ENCODE measurements around the gene ZBTB45. TPM values are rescaled to one million over a fixed set of nuclear protein-coding genes. Genes with fewer than 3 reads are reported as not detected.

ZBTB45 gene
- total RNA-seq, 1 donor from 2014 or later, result 27.2 TPM

DNA sequence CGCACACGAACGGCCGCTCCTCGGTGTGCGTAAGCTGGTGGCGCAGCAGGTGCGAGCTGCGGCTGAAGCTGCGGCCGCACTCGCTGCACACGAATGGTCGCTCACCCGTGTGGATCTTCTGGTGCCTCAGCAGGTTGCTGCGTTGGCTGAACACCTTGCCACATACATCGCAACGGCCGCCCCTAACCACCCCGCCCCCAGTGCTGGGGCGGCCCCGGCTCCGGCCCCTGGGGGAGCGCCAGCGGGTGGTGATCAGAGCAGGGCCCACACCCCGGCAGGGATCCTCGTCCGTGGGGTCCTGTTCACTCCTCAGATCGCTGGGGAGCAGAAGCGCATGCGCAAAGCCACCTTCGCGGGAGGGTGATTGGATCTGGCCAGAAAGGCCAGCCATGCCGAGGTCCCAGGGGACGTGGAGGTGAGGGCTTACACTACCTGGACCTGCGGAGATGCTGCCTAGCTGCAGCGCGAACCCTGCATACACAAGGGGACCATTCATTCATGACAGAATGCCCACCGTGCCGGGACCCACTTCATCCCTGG lies 43.5 kb upstream of the ZBTB45 start:
- H3K4me1 Mint-ChIP-seq (ENCODE audit: low read depth, unreplicated experiment), result peaks cover 11% of the 10 kb centered on the region
- no peaks in the 10 kb centered on the region for H3K36me3 Mint-ChIP-seq (ENCODE audit: unreplicated experiment)
- H3K27me3 Mint-ChIP-seq (ENCODE audit: unreplicated experiment), result peaks cover 9% of the 10 kb centered on the region
- TF ChIP-seq, protein P1, sequence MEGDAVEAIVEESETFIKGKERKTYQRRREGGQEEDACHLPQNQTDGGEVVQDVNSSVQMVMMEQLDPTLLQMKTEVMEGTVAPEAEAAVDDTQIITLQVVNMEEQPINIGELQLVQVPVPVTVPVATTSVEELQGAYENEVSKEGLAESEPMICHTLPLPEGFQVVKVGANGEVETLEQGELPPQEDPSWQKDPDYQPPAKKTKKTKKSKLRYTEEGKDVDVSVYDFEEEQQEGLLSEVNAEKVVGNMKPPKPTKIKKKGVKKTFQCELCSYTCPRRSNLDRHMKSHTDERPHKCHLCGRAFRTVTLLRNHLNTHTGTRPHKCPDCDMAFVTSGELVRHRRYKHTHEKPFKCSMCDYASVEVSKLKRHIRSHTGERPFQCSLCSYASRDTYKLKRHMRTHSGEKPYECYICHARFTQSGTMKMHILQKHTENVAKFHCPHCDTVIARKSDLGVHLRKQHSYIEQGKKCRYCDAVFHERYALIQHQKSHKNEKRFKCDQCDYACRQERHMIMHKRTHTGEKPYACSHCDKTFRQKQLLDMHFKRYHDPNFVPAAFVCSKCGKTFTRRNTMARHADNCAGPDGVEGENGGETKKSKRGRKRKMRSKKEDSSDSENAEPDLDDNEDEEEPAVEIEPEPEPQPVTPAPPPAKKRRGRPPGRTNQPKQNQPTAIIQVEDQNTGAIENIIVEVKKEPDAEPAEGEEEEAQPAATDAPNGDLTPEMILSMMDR (IDR thresholded peaks at IDR 0.05; ENCODE audit: partially characterized antibody, unreplicated experiment), result no peak
- peak; percentile 76 for DNase-seq
- H3K27ac Mint-ChIP-seq (ENCODE audit: unreplicated experiment), result peak overlapping the region; percentile 76
- peaks cover 11% of the 10 kb centered on the region for H3K9me3 Mint-ChIP-seq (ENCODE audit: unreplicated experiment)
- peak overlapping the region; percentile 88 for H3K4me3 Mint-ChIP-seq (ENCODE audit: unreplicated experiment)

DNA sequence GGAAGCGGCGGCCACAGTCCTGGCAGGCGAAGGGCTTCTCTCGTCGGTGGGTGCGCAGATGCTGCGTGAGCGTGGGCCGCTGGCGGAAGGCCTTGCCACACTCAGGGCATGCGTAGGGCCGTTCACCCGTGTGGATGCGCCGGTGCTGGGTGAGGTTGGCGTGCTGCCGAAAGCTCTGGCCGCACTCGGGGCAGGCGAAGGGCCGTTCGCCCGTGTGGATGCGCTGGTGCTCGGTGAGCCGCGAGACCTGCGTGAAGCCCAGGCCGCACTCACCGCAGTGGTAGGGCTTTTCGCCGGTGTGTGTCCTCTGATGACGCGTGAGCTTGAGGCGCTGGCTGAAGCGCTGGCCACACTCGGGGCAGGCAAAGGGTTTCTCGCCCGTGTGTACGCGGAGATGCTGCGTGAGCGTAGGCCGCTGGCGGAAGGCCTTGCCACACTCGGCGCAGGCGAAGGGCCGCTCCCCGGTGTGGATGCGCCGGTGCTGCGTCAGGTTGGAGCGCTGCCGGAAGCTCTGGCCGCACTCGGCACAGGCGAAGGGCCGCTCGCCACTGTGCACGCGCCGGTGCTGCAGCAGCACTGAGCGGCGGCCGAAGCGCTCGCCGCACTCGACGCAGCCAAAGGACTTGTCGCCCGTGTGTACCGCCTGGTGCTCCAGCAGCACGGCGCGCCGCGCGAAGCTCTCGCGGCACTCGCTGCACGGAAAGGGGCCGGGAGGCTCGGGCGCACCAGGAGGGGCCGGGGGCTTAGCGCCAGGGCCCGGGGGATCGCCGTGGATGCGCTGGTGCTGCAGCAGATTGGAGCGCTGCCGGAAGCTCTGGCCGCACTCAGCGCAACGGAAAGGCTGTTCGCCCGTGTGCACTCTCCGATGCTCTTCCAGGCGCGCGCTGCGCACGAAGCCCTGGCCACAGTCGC lies 42.8 kb upstream of the ZBTB45 start:
- Mint-ChIP-seq H3K27ac (ENCODE audit: unreplicated experiment) (peak overlapping the region; percentile 76), H3K4me3 (ENCODE audit: unreplicated experiment) (peak overlapping the region; percentile 88), H3K4me1 (ENCODE audit: low read depth, unreplicated experiment) (peaks cover 11% of the 10 kb centered on the region), H3K36me3 (ENCODE audit: unreplicated experiment) (no peaks in the 10 kb centered on the region), H3K9me3 (ENCODE audit: unreplicated experiment) (peaks cover 15% of the 10 kb centered on the region), H3K27me3 (ENCODE audit: unreplicated experiment) (peaks cover 13% of the 10 kb centered on the region)
- peak; percentile 64 for DNase-seq
- TF ChIP-seq, protein P1 (IDR thresholded peaks at IDR 0.05; ENCODE audit: partially characterized antibody, unreplicated experiment), result no peak

DNA sequence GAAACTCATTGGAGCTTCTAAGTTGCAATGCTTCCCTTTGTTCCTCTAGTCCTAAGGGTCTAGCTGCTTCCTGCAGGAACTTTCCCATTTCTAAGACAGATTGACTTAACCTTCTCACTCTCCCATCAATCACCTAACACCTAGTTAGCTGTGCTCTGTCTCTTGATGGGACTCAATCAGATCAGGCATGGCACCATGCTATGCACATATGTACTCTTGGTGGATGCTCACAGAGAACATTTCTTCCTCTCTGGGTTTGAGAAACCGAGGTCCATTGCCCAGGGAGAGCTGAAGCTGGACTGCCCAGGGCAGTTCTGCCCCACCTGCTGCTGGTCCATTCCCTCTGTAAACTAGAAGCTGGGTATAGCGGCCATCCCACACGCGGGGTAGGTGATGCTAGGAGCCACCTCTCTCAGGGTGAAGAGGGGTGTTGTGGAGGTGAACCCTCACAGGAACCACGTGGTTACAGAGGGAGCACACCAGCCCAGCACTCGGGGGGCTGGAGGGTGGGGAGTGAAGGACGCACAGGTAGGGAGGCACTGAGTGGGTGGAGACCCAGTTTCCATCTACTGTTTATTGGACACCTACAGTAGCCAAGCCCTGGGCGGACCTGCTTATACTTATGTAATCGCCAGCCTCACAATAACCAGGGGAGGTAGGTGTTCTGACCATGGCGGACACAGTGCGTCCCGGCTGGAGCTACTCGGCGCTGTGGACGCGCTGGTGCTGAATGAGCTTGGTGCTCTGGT lies 41.9 kb upstream of the ZBTB45 start:
- Mint-ChIP-seq H3K36me3 (ENCODE audit: unreplicated experiment) (no peaks in the 10 kb centered on the region), H3K27me3 (ENCODE audit: unreplicated experiment) (peaks cover 13% of the 10 kb centered on the region), H3K9me3 (ENCODE audit: unreplicated experiment) (peaks cover 15% of the 10 kb centered on the region), H3K4me3 (ENCODE audit: unreplicated experiment) (peak overlapping the region; percentile 88), H3K27ac (ENCODE audit: unreplicated experiment) (no peak overlapping the region), H3K4me1 (ENCODE audit: low read depth, unreplicated experiment) (peaks cover 12% of the 10 kb centered on the region)
- TF ChIP-seq, protein P1 (IDR thresholded peaks at IDR 0.05; ENCODE audit: partially characterized antibody, unreplicated experiment), result no peak
- DNase-seq, result no peak

DNA sequence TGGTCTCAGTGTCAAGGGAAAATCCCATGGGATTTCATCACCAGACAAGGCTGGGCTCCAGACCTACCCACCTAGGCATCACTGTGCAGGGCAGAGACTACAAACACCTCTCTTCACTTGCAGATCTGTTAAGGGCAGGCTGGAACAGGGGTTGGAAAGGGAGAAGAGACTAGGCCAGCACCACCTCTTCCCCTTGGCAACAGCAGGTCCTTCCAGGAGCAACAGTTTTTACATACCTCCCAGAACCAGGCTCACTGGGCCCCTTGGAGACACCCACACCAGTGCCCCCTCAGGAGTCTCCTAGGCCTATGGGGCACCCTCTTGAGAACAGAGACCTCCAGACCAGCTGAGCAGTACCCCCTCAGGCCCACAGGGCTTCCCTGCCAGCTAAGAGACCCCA lies 41.3 kb upstream of the ZBTB45 start:
- H3K4me1 Mint-ChIP-seq (ENCODE audit: low read depth, unreplicated experiment), result peaks cover 16% of the 10 kb centered on the region
- TF ChIP-seq, protein P1 (IDR thresholded peaks at IDR 0.05; ENCODE audit: partially characterized antibody, unreplicated experiment), result no peak
- no peaks in the 10 kb centered on the region for H3K36me3 Mint-ChIP-seq (ENCODE audit: unreplicated experiment)
- DNase-seq, result no peak
- H3K27ac Mint-ChIP-seq (ENCODE audit: unreplicated experiment), result no peak overlapping the region
- peaks cover 9% of the 10 kb centered on the region for H3K27me3 Mint-ChIP-seq (ENCODE audit: unreplicated experiment)
- H3K9me3 Mint-ChIP-seq (ENCODE audit: unreplicated experiment), result peaks cover 15% of the 10 kb centered on the region
- no peak overlapping the region for H3K4me3 Mint-ChIP-seq (ENCODE audit: unreplicated experiment)
